GM23248 (cell line): ENCODE data around the gene ZNF394. TPM values are rescaled to one million over a fixed set of nuclear protein-coding genes. Genes with fewer than 3 reads are reported as not detected.
A peak's percentile ranks its signal among the peaks of the same experiment; 100 is the strongest.

Source experiments
- DNase-seq: peaks from one replicate; pipeline ENCODE4 v3.0.0-alpha.2; 2015
- H2AFZ ChIP-seq: fragments of 200-600 bp; sonication (generic); 2 replicates; pipeline ENCODE4 v1.6.1; 2016; ENCODE audit warnings: antibody characterized with exemption
- H3F3A ChIP-seq: fragments of 200-600 bp; sonication (generic); 2 replicates; pipeline ENCODE4 v1.6.1; 2016; ENCODE audit warnings: mild to moderate bottlenecking, antibody characterized with exemption, mixed run types; ENCODE audit not compliant: insufficient read depth
- H3K27ac ChIP-seq: fragments of 200-600 bp; sonication (generic); 2 replicates; pipeline ENCODE4 v1.5.1; 2016; ENCODE audit warnings: mild to moderate bottlenecking
- H3K27me3 ChIP-seq: fragments of 200-600 bp; sonication (generic); replicated peaks from 2 replicates; pipeline ENCODE4 v1.6.1; 2016; ENCODE audit warnings: mild to moderate bottlenecking; ENCODE audit not compliant: insufficient read depth
- H3K36me3 ChIP-seq: fragments of 200-600 bp; sonication (generic); 2 replicates; pipeline ENCODE4 v1.6.1; 2016; ENCODE audit warnings: low read depth, mild to moderate bottlenecking
- H3K4me1 ChIP-seq: fragments of 200-600 bp; sonication (generic); 2 replicates; pipeline ENCODE4 v1.6.1; 2016; ENCODE audit warnings: mild to moderate bottlenecking; ENCODE audit not compliant: insufficient read depth
- H3K4me2 ChIP-seq: fragments of 200-600 bp; sonication (generic); one replicate; pipeline ENCODE4 v1.6.1; 2016; ENCODE audit warnings: mild to moderate bottlenecking; ENCODE audit not compliant: unreplicated experiment
- H3K4me3 ChIP-seq: fragments of 200-600 bp; sonication (generic); 2 replicates; pipeline ENCODE4 v1.5.1; 2016; ENCODE audit warnings: mild to moderate bottlenecking
- H3K79me2 ChIP-seq: fragments of 200-600 bp; sonication (generic); 2 replicates; pipeline ENCODE4 v1.6.1; 2016; ENCODE audit warnings: mild to moderate bottlenecking; ENCODE audit not compliant: insufficient read depth
- H3K9ac ChIP-seq: fragments of 200-600 bp; sonication (generic); 2 replicates; pipeline ENCODE4 v1.6.1; 2016; ENCODE audit warnings: mild to moderate bottlenecking
- H3K9me2 ChIP-seq: fragments of 200-600 bp; sonication (generic); 2 replicates; pipeline ENCODE4 v1.6.1; 2016; ENCODE audit warnings: mixed run types, mild to moderate bottlenecking, moderate library complexity; ENCODE audit not compliant: insufficient read depth
- H3K9me3 ChIP-seq: fragments of 200-600 bp; sonication (generic); one replicate; pipeline ENCODE4 v1.6.1; 2017; ENCODE audit warnings: low read depth
- H4K20me1 ChIP-seq: fragments of 200-600 bp; sonication (generic); 2 replicates; pipeline ENCODE4 v1.6.0; 2016; ENCODE audit not compliant: insufficient read depth
- EZH2 ChIP-seq: fragments of 200-600 bp; sonication (generic); IDR thresholded peaks from 2 replicates; pipeline ENCODE4 v1.6.1; 2018; ENCODE audit warnings: antibody characterized with exemption, mild to moderate bottlenecking; ENCODE audit not compliant: insufficient read depth, poor library complexity, severe bottlenecking
- EZH2phosphoT487 ChIP-seq: fragments of 200-600 bp; sonication (generic); IDR thresholded peaks from 2 replicates; pipeline ENCODE4 v1.6.1; 2018; ENCODE audit warnings: antibody characterized with exemption, moderate library complexity, mild to moderate bottlenecking, low read depth; ENCODE audit not compliant: insufficient read depth
- WGBS, 2 experiments: methylation state at CpG; one replicate each; pipeline ENCODE4 v1.1.6; 2015 to 2017; ENCODE audit warnings: low lambda C conversion rate in 2 of 2, low coverage in 1 of 2; ENCODE audit errors: missing lambda C conversion rate in 2 of 2; 5-methylcytosine and 5-hydroxymethylcytosine counted together
- in situ Hi-C: fragments of 300-500 bp; cut with MboI; formaldehyde crosslinking; loops from 2 replicates; pipeline ENCODE4 v1.15.0; 2020
- polyA plus RNA-seq: library from polyadenylated mRNA; unstranded; fragments of >200 nt; fragmentation: Nextera tagmentation; extraction: Ambion mirVana; gene quantifications from 2 replicates; pipeline ENCODE4 v1.2.1, GENCODE V29; 2016
- total RNA-seq: library from RNA; depleted of rRNA; stranded (reverse); fragments of >200 nt; shearing (Covaris generic); gene quantifications from 2 replicates; pipeline ENCODE4 v1.2.3, GENCODE V29; 2014

The ZNF394 gene
- total and polyA plus RNA-seq, 2 experiments from 2014 or later, result 16.8 to 24.3 TPM

DNA sequence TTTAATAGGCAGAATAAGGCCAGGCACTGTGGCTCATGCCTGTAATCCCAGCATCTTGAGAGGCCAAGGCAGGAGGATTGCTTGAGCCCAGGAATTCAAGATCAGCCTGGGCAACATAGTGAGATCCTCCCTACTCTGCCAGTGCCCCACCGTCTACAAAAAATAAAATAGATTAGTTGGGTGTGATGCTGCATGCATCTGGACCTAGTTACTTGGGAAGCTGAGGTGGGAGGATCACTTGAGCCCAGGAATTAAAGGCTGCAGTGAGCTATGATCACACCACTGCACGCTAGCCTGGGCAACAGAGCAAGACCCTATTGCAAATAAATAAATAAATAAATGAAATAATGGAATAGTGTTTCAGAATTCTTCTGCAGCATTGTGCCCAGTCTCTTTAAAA lies 35.6 kb upstream of the ZNF394 start:
- TF ChIP-seq EZH2 (no peak), EZH2phosphoT487 (no peak)
- 98 to 100% methylated on average over 2 of the region's 2 CpGs for WGBS, 2 experiments

GRCh38 chr7:99531354-99531765 lies 31.3 kb upstream of the ZNF394 start:
- peaks cover 22% of the 10 kb centered on the region for H3K79me2 ChIP-seq
- peak; percentile 21 for DNase-seq
- H3K4me3 ChIP-seq, result no peak overlapping the region
- H3K9ac ChIP-seq, result no peak overlapping the region
- peaks cover 21% of the 10 kb centered on the region for H3K9me3 ChIP-seq
- peaks cover 67% of the 10 kb centered on the region for H3K36me3 ChIP-seq
- no peaks in the 10 kb centered on the region for H3F3A ChIP-seq
- TF ChIP-seq EZH2phosphoT487 (no peak), EZH2 (no peak)
- WGBS, 2 experiments, result 97 to 99% methylated on average over 12 of the region's 12 CpGs
- no peaks in the 10 kb centered on the region for H3K4me1 ChIP-seq
- H3K4me2 ChIP-seq, result no peak overlapping the region
- H3K9me2 ChIP-seq, result no peaks in the 10 kb centered on the region
- H3K27ac ChIP-seq, result no peak overlapping the region
- H2AFZ ChIP-seq, result no peak overlapping the region
- in situ Hi-C loops, result no loop called here
- no peaks in the 10 kb centered on the region for H4K20me1 ChIP-seq
- H3K27me3 ChIP-seq, result no peaks in the 10 kb centered on the region

More for the DNA sequence above, 35.6 kb upstream of the ZNF394 start:
- no peaks in the 10 kb centered on the region for H3K4me1 ChIP-seq
- H3K9me2 ChIP-seq, result no peaks in the 10 kb centered on the region
- no peaks in the 10 kb centered on the region for H3K27me3 ChIP-seq
- H3K9me3 ChIP-seq, result peaks cover 19% of the 10 kb centered on the region
- no peak overlapping the region for H3K9ac ChIP-seq
- in situ Hi-C loops, result no loop called here
- no peak for DNase-seq
- no peaks in the 10 kb centered on the region for H3F3A ChIP-seq
- 0 out of 2 replicates have a peak, but pooled peaks cover 12% of the 10 kb centered on the region for H3K79me2 ChIP-seq
- H3K36me3 ChIP-seq, result peaks cover 35% of the 10 kb centered on the region
- H3K4me3 ChIP-seq, result no peak overlapping the region
- H3K27ac ChIP-seq, result no peak overlapping the region
- H3K4me2 ChIP-seq, result no peak overlapping the region
- H4K20me1 ChIP-seq, result no peaks in the 10 kb centered on the region
- H2AFZ ChIP-seq, result no peak overlapping the region

GRCh38 chr7:99525713-99526440 lies 25.8 kb upstream of the ZNF394 start:
- peak; percentile 32 for DNase-seq
- Histone ChIP-seq H3K4me2 (no peak overlapping the region), H3K4me3 (no peak overlapping the region), H4K20me1 (no peaks in the 10 kb centered on the region), H3F3A (no peaks in the 10 kb centered on the region), H3K27ac (no peak overlapping the region), H3K9ac (no peak overlapping the region), H3K36me3 (peaks cover 49% of the 10 kb centered on the region), H3K9me2 (no peaks in the 10 kb centered on the region), H3K4me1 (no peaks in the 10 kb centered on the region), H3K9me3 (peaks cover 4% of the 10 kb centered on the region), H3K79me2 (peaks cover 11% of the 10 kb centered on the region), H3K27me3 (no peaks in the 10 kb centered on the region), H2AFZ (no peak overlapping the region)
- TF ChIP-seq EZH2 (no peak), EZH2phosphoT487 (no peak)
- WGBS, 2 experiments, result 94 to 95% methylated on average over 21 of the region's 21 CpGs
- in situ Hi-C loops, result no loop called here

DNA sequence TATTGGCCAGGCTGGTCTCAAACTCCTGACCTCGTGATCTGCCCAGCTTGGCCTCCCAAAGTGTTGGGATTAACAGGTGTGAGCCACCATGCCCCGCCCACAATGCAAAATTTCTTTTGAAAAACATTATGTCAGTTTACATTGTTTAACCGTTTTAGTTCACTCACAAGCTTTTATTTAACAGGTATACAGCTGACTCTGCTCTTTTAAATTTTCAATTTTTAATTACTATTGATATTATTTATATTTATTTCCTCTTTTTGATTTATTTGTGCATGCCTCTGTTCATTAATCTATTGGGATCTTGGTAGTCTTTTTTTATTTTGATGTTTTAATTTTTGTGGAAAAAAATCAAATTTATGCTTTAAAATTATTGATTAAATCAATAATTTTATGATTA lies 21.3 kb upstream of the ZNF394 start:
- H4K20me1 ChIP-seq, result no peaks in the 10 kb centered on the region
- no peak overlapping the region for H3K4me3 ChIP-seq
- in situ Hi-C loops, result no loop called here
- no peak overlapping the region for H2AFZ ChIP-seq
- no peak for DNase-seq
- H3K9me3 ChIP-seq, result no peaks in the 10 kb centered on the region
- H3K4me2 ChIP-seq, result no peak overlapping the region
- TF ChIP-seq EZH2phosphoT487, result no peak
- TF ChIP-seq EZH2, result no peak
- no peaks in the 10 kb centered on the region for H3K4me1 ChIP-seq
- peaks cover 23% of the 10 kb centered on the region; the same call in 1 of the 2 replicates for H3K36me3 ChIP-seq
- H3K9ac ChIP-seq, result no peak overlapping the region
- H3K9me2 ChIP-seq, result no peaks in the 10 kb centered on the region
- H3K27ac ChIP-seq, result no peak overlapping the region
- no peaks in the 10 kb centered on the region for H3K27me3 ChIP-seq
- 94 to 96% methylated on average over 3 of the region's 3 CpGs for WGBS, 2 experiments
- no peaks in the 10 kb centered on the region for H3F3A ChIP-seq
- H3K79me2 ChIP-seq, result peaks cover 7% of the 10 kb centered on the region; the same call in 1 of the 2 replicates
